IPS-18a (cell line): ENCODE measurements around the gene PLEKHG3.

Source experiments
- H3K27ac ChIP-seq: one replicate; pipeline ENCODE4 v1.5.1; 2013; ENCODE audit warnings: low read length
- H3K27me3 ChIP-seq: one replicate; pipeline ENCODE4 v1.6.1; 2013; ENCODE audit warnings: mild to moderate bottlenecking, low read length; ENCODE audit not compliant: control insufficient read depth, insufficient read depth
- H3K36me3 ChIP-seq: one replicate; pipeline ENCODE4 v1.6.1; 2013; ENCODE audit warnings: low read depth, low read length; ENCODE audit not compliant: control insufficient read depth
- H3K4me1 ChIP-seq: one replicate; pipeline ENCODE4 v1.6.1; 2013; ENCODE audit warnings: low read depth, low read length; ENCODE audit not compliant: control insufficient read depth
- H3K4me3 ChIP-seq: one replicate; pipeline ENCODE4 v1.5.1; 2013; ENCODE audit warnings: low read length
- H3K9ac ChIP-seq: one replicate; pipeline ENCODE4 v1.6.1; 2013; ENCODE audit warnings: mild to moderate bottlenecking, low read length, moderate library complexity
- H3K9me3 ChIP-seq: one replicate; pipeline ENCODE4 v1.6.1; 2013; ENCODE audit warnings: low read depth, low read length; ENCODE audit not compliant: control insufficient read depth

PLEKHG3 gene

GRCh38 chr14:64763085-64763782 is 59.0 kb downstream of the PLEKHG3 start:
- no peaks in the 10 kb centered on the region for H3K9me3 ChIP-seq
- H3K36me3 ChIP-seq, result no peaks in the 10 kb centered on the region
- H3K4me1 ChIP-seq, result peaks cover 30% of the 10 kb centered on the region
- no peak overlapping the region for H3K27ac ChIP-seq
- no peak overlapping the region for H3K9ac ChIP-seq
- H3K27me3 ChIP-seq, result peaks cover 12% of the 10 kb centered on the region
- no peak overlapping the region for H3K4me3 ChIP-seq

- Histone ChIP-seq H3K9ac (no peak overlapping the region), H3K27ac (no peak overlapping the region), H3K9me3 (no peaks in the 10 kb centered on the region), H3K27me3 (peaks cover 12% of the 10 kb centered on the region), H3K4me3 (peak overlapping the region; percentile 23), H3K4me1 (peaks cover 27% of the 10 kb centered on the region), H3K36me3 (no peaks in the 10 kb centered on the region)
Observed at GRCh38 chr14:64763801-64764621, 59.8 kb downstream of the PLEKHG3 start.

GRCh38 chr14:64764641-64765520 is 60.7 kb downstream of the PLEKHG3 start:
- H3K27me3 ChIP-seq, result peaks cover 12% of the 10 kb centered on the region
- no peak overlapping the region for H3K9ac ChIP-seq
- no peaks in the 10 kb centered on the region for H3K36me3 ChIP-seq
- H3K27ac ChIP-seq, result no peak overlapping the region
- peak overlapping the region; percentile 23 for H3K4me3 ChIP-seq
- no peaks in the 10 kb centered on the region for H3K9me3 ChIP-seq
- H3K4me1 ChIP-seq, result peaks cover 27% of the 10 kb centered on the region

- Histone ChIP-seq H3K27ac (no peak overlapping the region), H3K9ac (no peak overlapping the region), H3K27me3 (peaks cover 12% of the 10 kb centered on the region), H3K36me3 (no peaks in the 10 kb centered on the region), H3K4me3 (no peak overlapping the region), H3K4me1 (peaks cover 27% of the 10 kb centered on the region), H3K9me3 (no peaks in the 10 kb centered on the region)
Observed at GRCh38 chr14:64765740-64766302, 61.6 kb downstream of the PLEKHG3 start.

- Histone ChIP-seq H3K36me3 (no peaks in the 10 kb centered on the region), H3K4me1 (peaks cover 27% of the 10 kb centered on the region), H3K27ac (no peak overlapping the region), H3K27me3 (peaks cover 12% of the 10 kb centered on the region), H3K4me3 (no peak overlapping the region), H3K9ac (no peak overlapping the region), H3K9me3 (no peaks in the 10 kb centered on the region)
Observed at GRCh38 chr14:64766430-64767151, 62.4 kb downstream of the PLEKHG3 start.

GRCh38 chr14:64767215-64767964 is 63.2 kb downstream of the PLEKHG3 start:
- H3K9me3 ChIP-seq, result no peaks in the 10 kb centered on the region
- H3K27ac ChIP-seq, result no peak overlapping the region
- no peak overlapping the region for H3K4me3 ChIP-seq
- no peaks in the 10 kb centered on the region for H3K36me3 ChIP-seq
- H3K9ac ChIP-seq, result no peak overlapping the region
- H3K27me3 ChIP-seq, result peaks cover 12% of the 10 kb centered on the region
- H3K4me1 ChIP-seq, result peaks cover 24% of the 10 kb centered on the region

- no peak overlapping the region for H3K27ac ChIP-seq
- H3K9me3 ChIP-seq, result no peaks in the 10 kb centered on the region
- no peak overlapping the region for H3K9ac ChIP-seq
- H3K4me1 ChIP-seq, result peaks cover 16% of the 10 kb centered on the region
- H3K4me3 ChIP-seq, result no peak overlapping the region
- peaks cover 8% of the 10 kb centered on the region for H3K27me3 ChIP-seq
- H3K36me3 ChIP-seq, result no peaks in the 10 kb centered on the region
Observed at GRCh38 chr14:64768401-64769095, 64.3 kb downstream of the PLEKHG3 start.

- no peaks in the 10 kb centered on the region for H3K36me3 ChIP-seq
- H3K27me3 ChIP-seq, result peaks cover 2% of the 10 kb centered on the region
Observed at GRCh38 chr14:64769096-64770020, 65.1 kb downstream of the PLEKHG3 start.

GRCh38 chr14:64770751-64771150 is 66.5 kb downstream of the PLEKHG3 start:
- Histone ChIP-seq H3K4me3 (no peak overlapping the region), H3K27me3 (no peaks in the 10 kb centered on the region), H3K9me3 (no peaks in the 10 kb centered on the region), H3K4me1 (peaks cover 5% of the 10 kb centered on the region), H3K36me3 (no peaks in the 10 kb centered on the region), H3K9ac (no peak overlapping the region), H3K27ac (no peak overlapping the region)

More at GRCh38 chr14:64769096-64770020, 65.1 kb downstream of the PLEKHG3 start:
- Histone ChIP-seq H3K4me3 (no peak overlapping the region), H3K27ac (no peak overlapping the region), H3K9ac (no peak overlapping the region), H3K4me1 (peaks cover 8% of the 10 kb centered on the region), H3K9me3 (no peaks in the 10 kb centered on the region)
